Activated gamma-delta T cell (primary cell): ENCODE results near the gene TAS2R41.
"Not testable (repeated sequence)": the region's sequence is repeated elsewhere in the genome, so short reads cannot be mapped to it uniquely, and the experiment has no call there.

ENCODE experiments used
- DNase-seq: peaks from one replicate; lab custom pipeline; 2025; lab: John Stamatoyannopoulos, UW

The TAS2R41 gene

GRCh38 chr7:143456992-143457793, 20.5 kb upstream of the TAS2R41 start:
- no peak for DNase-seq

GRCh38 chr7:143458263-143458662, 19.4 kb upstream of the TAS2R41 start:
- DNase-seq, result no peak

- DNase-seq, result no peak
Observed at GRCh38 chr7:143458681-143459080, 19.0 kb upstream of the TAS2R41 start.

- DNase-seq, result no peak
Observed at GRCh38 chr7:143459359-143459758, 18.3 kb upstream of the TAS2R41 start.

GRCh38 chr7:143460271-143460979, 17.2 kb upstream of the TAS2R41 start:
- no peak for DNase-seq

- no peak for DNase-seq
Observed at GRCh38 chr7:143462045-143462444, 15.6 kb upstream of the TAS2R41 start.

- DNase-seq, result no peak
Observed at GRCh38 chr7:143463556-143463955, 14.1 kb upstream of the TAS2R41 start.

- DNase-seq, result no peak
Observed at GRCh38 chr7:143463957-143464356, 13.7 kb upstream of the TAS2R41 start.

GRCh38 chr7:143467724-143468123, 9.9 kb upstream of the TAS2R41 start:
- DNase-seq, result no peak

- not testable (repeated sequence) for DNase-seq
Observed at GRCh38 chr7:143472071-143472689, 5.5 kb upstream of the TAS2R41 start.

GRCh38 chr7:143479055-143479766, 1.5 kb downstream of the TAS2R41 start:
- no peak for DNase-seq

GRCh38 chr7:143480501-143480900, 2.8 kb downstream of the TAS2R41 start:
- no peak for DNase-seq

- no peak for DNase-seq
Observed at GRCh38 chr7:143484119-143484518, 6.4 kb downstream of the TAS2R41 start.

GRCh38 chr7:143485094-143485493, 7.4 kb downstream of the TAS2R41 start:
- DNase-seq, result no peak

GRCh38 chr7:143485500-143485899, 7.8 kb downstream of the TAS2R41 start:
- DNase-seq, result no peak

- DNase-seq, result not testable (repeated sequence)
Observed at GRCh38 chr7:143486266-143486665, 8.6 kb downstream of the TAS2R41 start.

- no peak for DNase-seq
Observed at GRCh38 chr7:143487061-143487460, 9.4 kb downstream of the TAS2R41 start.

- no peak for DNase-seq
Observed at GRCh38 chr7:143487566-143487965, 9.9 kb downstream of the TAS2R41 start.

- DNase-seq, result no peak
Observed at GRCh38 chr7:143490717-143491306, 13.1 kb downstream of the TAS2R41 start.

GRCh38 chr7:143492043-143492471, 14.4 kb downstream of the TAS2R41 start:
- DNase-seq, result no peak

GRCh38 chr7:143492799-143493739, 15.4 kb downstream of the TAS2R41 start:
- DNase-seq, result no peak
